K562 (cell line): ENCODE data around the gene CDH20. TPM values are rescaled to one million over a fixed set of nuclear protein-coding genes. Genes with fewer than 3 reads are reported as not detected.

ENCODE experiments used
- ADNP ChIP-seq: fragments of 200-800 bp; sonication (Bioruptor generic); IDR thresholded peaks from 2 replicates; pipeline ENCODE4 v1.6.1; 2016; ENCODE audit warnings: missing genetic modification characterization, missing compliant biosample characterization
- ATF1 ChIP-seq, 2 experiments: fragments of 450-650 bp in 1 of 2; IDR thresholded peaks; 2 replicates each; pipeline ENCODE4 v1.6.1; 2016; ENCODE audit warnings: missing compliant biosample characterization in 1 of 2, missing genetic modification characterization in 1 of 2
- BRCA1 ChIP-seq, 2 experiments: fragments of 450-650 bp in 1 of 2; sonication (generic) in 1 of 2; formaldehyde crosslinking in 1 of 2; IDR thresholded peaks; 2 replicates each; pipeline versions ENCODE4 v1.5.0 to v1.6.1; 2017 to 2020; ENCODE audit warnings: mild to moderate bottlenecking in 1 of 2, missing genetic modification reagents in 1 of 2
- HCFC1 ChIP-seq: IDR thresholded peaks from 2 replicates; pipeline ENCODE4 v1.6.1; 2012; ENCODE audit warnings: low read depth, low read length, improper control_type of control experiment
- POLR2A ChIP-seq: fragments of 450-650 bp; conservative IDR thresholded peaks from 2 replicates; pipeline ENCODE4 v1.6.1; 2016
- POLR2AphosphoS5 ChIP-seq: IDR thresholded peaks from 2 replicates; pipeline ENCODE4 v1.6.1; 2011; ENCODE audit warnings: mild to moderate bottlenecking, low read depth, low read length, moderate library complexity; ENCODE audit not compliant: control insufficient read depth, insufficient read depth
- SMAD4 ChIP-seq: fragments of 250-450 bp; sonication (Bioruptor Pico); conservative IDR thresholded peaks from 2 replicates; pipeline ENCODE4 v1.8.0; 2021; ENCODE audit warnings: inconsistent platforms, mild to moderate bottlenecking, moderate library complexity
- USF1 ChIP-seq: sonication (generic); formaldehyde crosslinking; IDR thresholded peaks from 2 replicates; pipeline ENCODE4 v1.9.0; 2022; ENCODE audit warnings: mild to moderate bottlenecking, missing genetic modification reagents
- ZNF445 ChIP-seq: fragments of 250-450 bp; sonication (Bioruptor Pico); IDR thresholded peaks from 2 replicates; pipeline ENCODE4 v1.4.0; 2020; ENCODE audit warnings: low read depth, mild to moderate bottlenecking, moderate library complexity
- polyA plus RNA-seq, 8 experiments: library from polyadenylated mRNA; depleted of rRNA in 4 of 8; stranded (reverse) in 5 of 8; unstranded in 3 of 8; fragments of >200 nt; fragmentation: Nextera tagmentation in 2 of 8; fragmentation: Illumina TruSeq in 1 of 8; extraction: Ambion mirVana in 2 of 8; extraction: Trizol in 1 of 8; gene quantifications; 2 replicates each; pipeline versions ENCODE4 v1.2.1 to v1.2.3, GENCODE V29; 2011 to 2014; ENCODE audit warnings: inconsistent platforms in 1 of 8, missing spikeins in 1 of 8
- total RNA-seq, 7 experiments: library from RNA; depleted of rRNA in 6 of 7; stranded (reverse); fragments of >200 nt in 6 of 7; fragmentation: Illumina TruSeq in 2 of 7; extraction: Trizol in 2 of 7; gene quantifications; 2 replicates each; pipeline versions ENCODE4 v1.2.1 to v1.2.3, GENCODE V29; 2011 to 2021; ENCODE audit warnings: low replicate concordance in 1 of 7
- TF ChIP-seq, protein P1 (sequence below): sonication (generic); formaldehyde crosslinking; IDR thresholded peaks from 2 replicates; pipeline ENCODE4 v1.8.0; 2022; ENCODE audit warnings: mild to moderate bottlenecking, missing genetic modification reagents
- TF ChIP-seq, protein P2 (sequence below): fragments of 200-400 bp; formaldehyde crosslinking; IDR thresholded peaks from 2 replicates; pipeline ENCODE4 v1.6.1; 2017; ENCODE audit warnings: mild to moderate bottlenecking, low read depth, low read length, moderate library complexity

The CDH20 gene
- total and polyA plus RNA-seq, 9 of the 15 experiments (the other 6 are each of a cell fraction or from before 2014, with no cell fraction given), result not detected

DNA sequence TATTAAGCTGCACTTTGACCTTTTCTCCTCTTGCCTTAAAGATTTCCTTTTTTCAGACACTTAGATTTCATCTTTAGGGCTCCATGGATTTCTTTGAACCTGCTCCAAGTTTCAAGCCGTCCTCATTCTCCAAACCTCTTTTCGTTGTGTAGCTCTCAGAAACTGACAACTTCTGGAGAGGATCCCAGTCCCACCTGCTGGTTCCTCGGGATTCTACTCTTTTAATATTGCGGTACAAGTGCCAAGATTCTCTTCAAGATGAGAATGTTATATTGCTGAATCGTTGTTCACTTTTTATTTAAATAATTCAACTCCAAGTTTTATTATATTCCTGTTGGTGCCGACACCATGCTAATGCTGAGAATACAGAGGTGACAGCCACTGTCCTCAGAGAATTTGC, 141.1 kb downstream of the CDH20 start (continued):
- TF ChIP-seq USF1 (CRISPR knock-in tag) (no peak), HCFC1 (no peak), BRCA1 (IDR thresholded peaks at IDR 0.05) (no peak), BRCA1 (CRISPR knock-in tag; IDR thresholded peaks at IDR 0.05) (no peak), ZNF445 (no peak), POLR2AphosphoS5 (no peak), ATF1 (CRISPR knock-in tag; IDR thresholded peaks at IDR 0.05) (no peak), ATF1 (tag; IDR thresholded peaks at IDR 0.05) (no peak), ADNP (tag) (no peak), POLR2A (no peak), SMAD4 (CRISPR knock-in tag) (no peak)
- TF ChIP-seq, protein P1, sequence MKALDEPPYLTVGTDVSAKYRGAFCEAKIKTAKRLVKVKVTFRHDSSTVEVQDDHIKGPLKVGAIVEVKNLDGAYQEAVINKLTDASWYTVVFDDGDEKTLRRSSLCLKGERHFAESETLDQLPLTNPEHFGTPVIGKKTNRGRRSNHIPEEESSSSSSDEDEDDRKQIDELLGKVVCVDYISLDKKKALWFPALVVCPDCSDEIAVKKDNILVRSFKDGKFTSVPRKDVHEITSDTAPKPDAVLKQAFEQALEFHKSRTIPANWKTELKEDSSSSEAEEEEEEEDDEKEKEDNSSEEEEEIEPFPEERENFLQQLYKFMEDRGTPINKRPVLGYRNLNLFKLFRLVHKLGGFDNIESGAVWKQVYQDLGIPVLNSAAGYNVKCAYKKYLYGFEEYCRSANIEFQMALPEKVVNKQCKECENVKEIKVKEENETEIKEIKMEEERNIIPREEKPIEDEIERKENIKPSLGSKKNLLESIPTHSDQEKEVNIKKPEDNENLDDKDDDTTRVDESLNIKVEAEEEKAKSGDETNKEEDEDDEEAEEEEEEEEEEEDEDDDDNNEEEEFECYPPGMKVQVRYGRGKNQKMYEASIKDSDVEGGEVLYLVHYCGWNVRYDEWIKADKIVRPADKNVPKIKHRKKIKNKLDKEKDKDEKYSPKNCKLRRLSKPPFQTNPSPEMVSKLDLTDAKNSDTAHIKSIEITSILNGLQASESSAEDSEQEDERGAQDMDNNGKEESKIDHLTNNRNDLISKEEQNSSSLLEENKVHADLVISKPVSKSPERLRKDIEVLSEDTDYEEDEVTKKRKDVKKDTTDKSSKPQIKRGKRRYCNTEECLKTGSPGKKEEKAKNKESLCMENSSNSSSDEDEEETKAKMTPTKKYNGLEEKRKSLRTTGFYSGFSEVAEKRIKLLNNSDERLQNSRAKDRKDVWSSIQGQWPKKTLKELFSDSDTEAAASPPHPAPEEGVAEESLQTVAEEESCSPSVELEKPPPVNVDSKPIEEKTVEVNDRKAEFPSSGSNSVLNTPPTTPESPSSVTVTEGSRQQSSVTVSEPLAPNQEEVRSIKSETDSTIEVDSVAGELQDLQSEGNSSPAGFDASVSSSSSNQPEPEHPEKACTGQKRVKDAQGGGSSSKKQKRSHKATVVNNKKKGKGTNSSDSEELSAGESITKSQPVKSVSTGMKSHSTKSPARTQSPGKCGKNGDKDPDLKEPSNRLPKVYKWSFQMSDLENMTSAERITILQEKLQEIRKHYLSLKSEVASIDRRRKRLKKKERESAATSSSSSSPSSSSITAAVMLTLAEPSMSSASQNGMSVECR (CRISPR knock-in tag), result no peak
- TF ChIP-seq, protein P2, sequence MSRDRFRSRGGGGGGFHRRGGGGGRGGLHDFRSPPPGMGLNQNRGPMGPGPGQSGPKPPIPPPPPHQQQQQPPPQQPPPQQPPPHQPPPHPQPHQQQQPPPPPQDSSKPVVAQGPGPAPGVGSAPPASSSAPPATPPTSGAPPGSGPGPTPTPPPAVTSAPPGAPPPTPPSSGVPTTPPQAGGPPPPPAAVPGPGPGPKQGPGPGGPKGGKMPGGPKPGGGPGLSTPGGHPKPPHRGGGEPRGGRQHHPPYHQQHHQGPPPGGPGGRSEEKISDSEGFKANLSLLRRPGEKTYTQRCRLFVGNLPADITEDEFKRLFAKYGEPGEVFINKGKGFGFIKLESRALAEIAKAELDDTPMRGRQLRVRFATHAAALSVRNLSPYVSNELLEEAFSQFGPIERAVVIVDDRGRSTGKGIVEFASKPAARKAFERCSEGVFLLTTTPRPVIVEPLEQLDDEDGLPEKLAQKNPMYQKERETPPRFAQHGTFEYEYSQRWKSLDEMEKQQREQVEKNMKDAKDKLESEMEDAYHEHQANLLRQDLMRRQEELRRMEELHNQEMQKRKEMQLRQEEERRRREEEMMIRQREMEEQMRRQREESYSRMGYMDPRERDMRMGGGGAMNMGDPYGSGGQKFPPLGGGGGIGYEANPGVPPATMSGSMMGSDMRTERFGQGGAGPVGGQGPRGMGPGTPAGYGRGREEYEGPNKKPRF, result no peak
